RKO (cell line): Measurements from ENCODE around the gene NR1H4.
"Not testable (repeated sequence)": the region's sequence is repeated elsewhere in the genome, so short reads cannot be mapped to it uniquely, and the experiment has no call there.

Experiments used
- DNase-seq: peaks from one replicate; pipeline ENCODE4 v3.0.0-alpha.2; 2016; ENCODE audit warnings: low spot score

Gene NR1H4

DNA sequence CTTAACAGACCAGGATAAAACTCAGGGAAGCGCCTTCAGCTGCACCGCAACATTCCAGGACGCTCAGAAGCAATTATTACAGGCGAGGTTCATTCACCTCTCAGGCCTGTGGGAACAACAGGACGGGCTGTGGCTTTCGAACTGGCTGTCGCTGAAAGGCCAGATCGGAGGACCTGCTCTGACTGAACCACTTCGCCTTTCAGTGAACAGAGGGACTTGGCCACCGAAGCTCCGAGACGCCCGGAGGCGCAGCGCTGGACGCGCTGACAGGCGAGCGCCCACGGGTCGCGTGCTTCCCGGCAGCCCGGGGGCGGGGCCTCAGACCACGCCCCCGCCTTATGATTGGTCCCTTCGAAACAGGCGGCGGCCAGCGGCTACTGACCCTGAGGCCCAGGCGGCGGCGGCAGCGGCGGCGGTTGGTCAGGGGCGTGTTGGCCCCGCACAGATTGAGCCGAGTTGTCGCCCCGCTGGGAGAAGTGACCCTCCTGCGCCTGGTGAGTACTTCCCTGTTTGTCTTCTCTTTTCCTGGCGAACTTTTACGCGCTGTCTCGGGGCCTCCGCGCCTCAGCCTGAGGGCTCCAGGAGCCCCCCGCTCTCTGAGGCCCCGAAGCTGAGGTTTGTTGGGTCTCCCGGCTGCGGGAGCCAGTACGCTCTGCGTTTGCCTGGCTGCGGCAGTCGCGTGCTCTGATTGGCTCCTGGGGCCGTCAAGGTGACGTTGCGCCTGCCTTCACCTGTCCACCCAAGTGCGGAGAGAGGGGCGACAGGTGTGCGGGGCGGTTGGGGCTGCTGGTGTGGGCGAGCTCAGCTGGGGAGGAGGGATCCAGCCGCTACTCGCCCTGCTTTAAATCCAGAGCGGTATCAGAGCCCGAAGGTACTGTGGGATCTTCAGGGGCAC is 99.9 kb downstream of the NR1H4 start, which contains the start of gene GAS2L3:
Gene GAS2L3, plus strand, starts transcription at position 393 of the 895 bp plus-strand sequence. CDS start 21,221 bp downstream, outside the sequence.
- peak; percentile 92 for DNase-seq

DNA sequence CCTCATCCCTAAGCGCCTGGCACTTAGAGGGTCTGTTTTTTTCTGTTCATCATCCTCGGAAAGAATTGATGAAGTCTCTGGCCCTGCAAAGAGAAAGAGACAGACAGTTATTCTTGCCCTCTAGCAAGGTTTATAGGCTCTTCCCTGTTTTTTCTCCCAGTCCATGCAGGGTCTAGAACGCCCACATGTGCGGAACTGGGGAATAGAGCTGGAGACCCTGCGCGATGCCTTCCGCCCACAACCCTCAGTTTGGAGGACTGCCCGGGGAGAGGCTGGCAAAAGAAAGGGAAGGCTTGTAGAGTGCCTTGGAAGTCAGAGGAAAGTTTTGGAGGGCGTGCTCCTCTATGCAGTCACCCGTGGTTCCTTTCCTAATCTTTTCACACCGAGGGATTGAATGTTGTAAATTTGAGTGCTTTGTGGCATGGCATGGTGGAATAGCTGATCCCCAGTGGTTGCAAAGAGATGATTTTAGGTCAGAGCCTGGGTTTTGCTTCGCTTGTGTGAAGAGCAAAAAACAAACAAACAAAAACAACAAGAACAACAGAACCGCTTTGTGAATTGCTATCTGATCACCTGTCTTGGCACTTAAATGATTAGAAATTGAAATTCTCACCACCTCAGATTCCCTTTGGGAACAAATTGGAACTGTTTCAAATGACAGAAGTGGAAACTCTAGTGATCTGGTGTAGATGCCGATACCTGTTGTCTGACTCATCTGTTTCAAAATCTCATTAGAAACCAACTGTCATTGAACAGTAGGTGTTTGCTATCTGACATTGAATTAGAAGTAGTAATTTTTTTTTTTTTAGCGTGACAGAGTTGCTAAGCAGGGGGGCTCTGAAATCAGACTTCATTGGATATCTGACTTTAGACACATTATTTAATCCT is 100.8 kb downstream of the NR1H4 start:
- peak; percentile 70 for DNase-seq

DNA sequence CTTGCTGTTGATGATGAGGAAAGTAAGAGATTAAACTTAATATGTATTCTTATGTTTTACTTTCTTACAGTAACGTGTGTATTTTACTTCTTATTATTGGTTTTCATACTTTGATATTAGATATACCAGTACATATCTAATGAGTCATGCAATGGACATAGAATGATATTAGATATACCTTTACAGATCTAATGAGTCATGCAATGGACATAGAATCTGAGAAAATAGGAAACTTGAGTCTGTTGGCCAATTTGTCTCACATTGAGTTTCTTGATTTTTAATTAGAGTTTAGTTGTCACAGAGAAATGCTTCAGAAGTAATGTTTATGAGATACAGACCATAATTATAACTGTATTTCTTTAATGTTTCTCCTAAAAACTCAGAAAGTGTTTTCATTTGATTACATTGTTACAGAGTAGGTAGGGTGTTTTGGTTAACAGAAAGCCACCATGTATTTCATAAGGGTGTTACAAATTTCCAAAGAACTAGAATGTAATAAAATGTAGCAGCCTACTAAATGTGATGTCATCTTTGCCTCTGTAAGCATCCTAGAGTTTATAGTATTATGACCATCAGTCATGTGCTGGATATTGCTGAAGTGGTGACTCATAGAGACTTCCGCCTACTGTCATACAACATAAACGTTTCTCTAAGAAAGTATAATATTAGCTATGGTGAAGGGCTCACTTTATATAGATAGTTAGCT is 102.8 kb downstream of the NR1H4 start:
- peak; percentile 98 for DNase-seq

DNA sequence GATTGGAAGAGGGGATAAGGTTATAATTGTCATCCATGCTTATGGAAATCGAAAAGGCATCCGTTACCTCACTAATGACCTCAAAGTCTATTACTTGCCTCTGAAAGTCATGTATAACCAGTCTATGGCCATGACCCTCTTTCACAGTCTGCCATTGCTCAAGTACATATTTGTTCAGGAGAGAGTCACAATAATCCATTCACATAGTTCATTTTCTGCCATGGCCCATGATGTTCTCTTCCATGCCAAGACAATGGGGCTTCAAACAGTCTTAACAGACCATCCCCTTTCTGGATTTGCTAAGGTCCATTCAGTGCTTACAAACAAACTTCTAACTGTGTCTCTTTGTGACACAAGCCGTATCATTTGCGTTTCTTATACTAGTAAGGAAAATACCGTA is 105.3 kb downstream of the NR1H4 start:
- no peak for DNase-seq

DNA sequence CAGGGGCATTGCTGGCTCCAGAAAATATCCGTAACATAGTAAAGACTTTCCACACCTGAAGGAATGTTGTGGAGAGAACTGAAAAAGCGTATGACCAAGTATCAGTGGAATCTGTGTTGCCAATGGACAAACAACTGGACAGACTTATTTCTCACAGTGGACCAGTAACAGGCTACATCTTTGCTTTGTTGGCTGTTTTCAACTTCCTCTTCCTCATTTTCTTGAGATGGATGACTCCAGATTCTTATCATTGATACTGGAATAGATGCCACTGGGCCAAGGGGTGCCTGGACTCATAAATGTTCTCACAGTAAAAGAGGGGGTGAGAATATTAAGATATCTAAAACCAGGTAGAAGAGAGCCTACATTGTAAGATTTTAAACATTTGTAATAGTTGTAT is 106.2 kb downstream of the NR1H4 start:
- no peak for DNase-seq

DNA sequence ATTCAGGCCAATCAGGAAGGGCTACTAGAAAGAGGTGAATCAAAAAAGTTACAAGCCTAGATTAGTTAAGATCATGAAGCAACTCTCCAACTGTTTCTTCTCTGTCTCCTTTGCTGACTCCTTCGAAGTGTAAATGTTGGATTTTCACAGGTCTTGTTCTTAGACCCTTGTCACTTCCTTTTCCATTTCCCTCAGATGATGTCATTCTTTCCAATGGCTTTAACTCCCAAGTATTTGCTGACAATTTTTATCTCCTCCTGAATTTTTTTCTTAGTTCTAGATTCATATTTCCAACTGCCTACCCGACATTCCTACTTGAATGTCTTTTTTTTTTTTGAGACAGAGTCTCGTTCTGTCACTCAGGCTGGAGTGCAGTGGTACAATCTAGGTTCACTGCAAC is 110.6 kb downstream of the NR1H4 start:
- DNase-seq, result no peak

DNA sequence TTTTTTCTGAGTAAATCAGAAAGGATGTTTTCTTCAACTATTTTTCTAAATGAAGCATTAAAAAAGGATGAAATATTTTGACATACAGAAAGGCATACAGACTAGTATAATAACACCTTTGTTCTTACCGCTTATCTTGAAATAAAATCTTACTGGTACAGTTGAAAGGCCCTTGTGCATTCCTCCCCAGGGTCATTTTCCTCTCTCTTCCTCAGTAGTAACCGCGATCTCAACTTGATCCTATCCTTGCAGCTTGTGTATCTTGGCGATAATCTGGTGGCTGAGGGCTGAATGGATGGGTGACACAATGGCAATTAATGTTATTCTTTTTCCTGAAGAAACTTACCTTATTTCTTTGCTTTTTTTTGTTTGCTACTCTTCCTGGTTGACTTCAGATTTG is 118.3 kb downstream of the NR1H4 start:
- DNase-seq, result no peak

DNA sequence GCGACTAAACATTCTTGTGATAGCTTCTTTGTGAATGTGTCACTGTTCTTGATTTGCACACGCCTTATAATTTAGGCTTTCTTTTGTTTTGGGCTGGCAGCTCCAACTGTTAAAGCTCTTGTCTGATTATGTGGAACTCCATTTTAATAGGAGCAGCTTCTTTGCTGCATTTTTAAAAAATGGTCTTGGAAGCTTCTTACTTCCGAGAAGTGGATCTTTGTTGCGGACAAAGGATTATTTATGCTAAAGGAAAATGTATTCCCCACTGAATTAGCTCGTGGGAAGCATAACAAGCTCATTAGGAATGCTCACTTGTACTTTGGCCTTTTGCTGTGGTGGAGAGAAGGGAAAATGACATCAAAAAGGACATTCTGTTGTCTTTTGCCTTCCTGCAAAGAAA is 119.8 kb downstream of the NR1H4 start:
- DNase-seq, result no peak

DNA sequence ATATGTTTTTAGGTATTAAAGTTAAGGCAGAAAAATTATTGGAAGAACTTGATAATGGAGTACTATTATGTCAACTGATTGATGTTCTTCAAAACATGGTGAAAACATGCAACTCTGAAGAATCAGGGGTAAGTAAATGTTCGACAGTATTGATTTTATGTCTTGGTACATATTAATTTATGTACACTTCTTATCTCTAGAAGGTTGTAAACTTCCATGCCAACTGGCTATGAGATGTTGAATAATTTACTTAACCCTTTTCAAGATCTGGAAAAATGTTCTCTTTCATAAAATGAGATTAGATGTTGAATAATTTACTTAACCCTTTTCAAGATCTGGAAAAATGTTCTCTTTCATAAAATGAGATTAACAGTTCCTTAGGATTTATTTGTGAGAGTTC is 128.0 kb downstream of the NR1H4 start:
- DNase-seq, result no peak

DNA sequence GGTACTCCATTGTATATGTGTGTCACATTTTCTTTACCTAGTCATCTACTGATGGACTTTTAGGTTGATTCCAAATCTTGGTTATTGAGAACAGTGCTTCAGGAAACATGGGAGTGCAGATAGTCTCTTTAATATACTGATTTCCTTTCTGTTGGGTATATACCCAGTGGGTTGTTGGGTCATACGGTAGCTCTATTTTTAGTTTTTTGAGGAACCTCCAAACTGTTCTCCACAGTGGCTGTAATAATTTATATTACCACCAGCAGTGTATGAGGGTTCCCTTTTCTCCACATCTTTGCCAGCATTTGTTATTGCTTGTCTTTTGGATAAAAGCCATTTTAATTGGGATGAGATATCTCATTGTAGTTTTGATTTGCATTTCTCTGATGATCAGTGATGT is 129.3 kb downstream of the NR1H4 start:
- DNase-seq, result not testable (repeated sequence)

DNA sequence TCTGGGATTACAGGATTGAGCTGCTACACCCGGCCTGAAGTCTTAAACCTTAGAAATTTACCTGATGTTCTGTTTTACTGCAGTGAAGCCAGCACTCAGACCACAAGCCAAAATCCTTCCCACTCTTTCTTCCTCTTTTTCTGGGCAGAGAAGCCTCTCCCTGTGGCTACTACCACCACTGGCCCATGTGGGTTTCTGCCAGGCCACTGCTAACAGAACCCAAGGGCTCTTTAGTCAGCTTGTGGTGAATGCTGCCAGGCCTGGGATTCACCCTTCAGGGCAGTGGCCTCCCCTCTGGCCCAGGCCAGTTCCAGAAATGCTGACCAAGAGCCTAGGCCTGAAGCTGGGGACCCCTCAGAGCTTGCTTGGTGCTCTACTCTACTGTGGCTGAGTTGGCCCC is 135.1 kb downstream of the NR1H4 start:
- DNase-seq, result no peak

DNA sequence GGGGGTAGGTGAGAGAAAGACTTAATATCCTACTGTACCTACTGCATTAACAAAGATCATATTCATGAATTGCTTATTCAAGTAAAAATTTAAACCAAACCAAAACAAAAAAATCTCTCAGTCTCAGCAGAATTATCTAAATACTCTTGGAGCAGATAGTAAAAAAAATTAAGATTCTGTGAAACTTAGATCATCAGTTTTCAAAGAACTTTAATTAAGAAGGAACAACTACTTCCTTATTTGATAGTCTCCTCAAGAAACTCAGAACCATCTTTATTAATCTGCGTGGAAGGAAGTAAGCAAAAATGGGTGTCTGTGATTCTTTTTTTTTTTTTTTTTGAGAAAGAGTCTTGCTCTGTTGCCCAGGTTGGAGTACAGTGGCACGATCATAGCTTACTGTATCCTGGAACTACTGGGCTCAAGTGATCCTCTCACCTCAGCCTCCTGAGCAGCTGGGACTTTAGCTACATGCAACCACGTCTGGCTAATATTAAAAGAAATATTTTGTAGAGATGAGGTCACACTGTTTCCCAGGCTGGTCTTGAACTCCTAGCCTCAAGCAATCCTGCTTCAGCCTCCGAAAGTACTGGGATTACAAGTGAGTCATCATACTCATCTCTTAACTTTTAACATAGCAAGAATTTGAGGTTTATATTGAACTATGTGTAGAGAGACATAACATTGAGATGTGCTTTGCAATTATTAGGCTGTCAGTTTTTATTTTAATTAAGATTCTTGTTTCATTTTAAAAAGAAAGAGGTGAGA is 137.2 kb downstream of the NR1H4 start:
- no peak for DNase-seq

DNA sequence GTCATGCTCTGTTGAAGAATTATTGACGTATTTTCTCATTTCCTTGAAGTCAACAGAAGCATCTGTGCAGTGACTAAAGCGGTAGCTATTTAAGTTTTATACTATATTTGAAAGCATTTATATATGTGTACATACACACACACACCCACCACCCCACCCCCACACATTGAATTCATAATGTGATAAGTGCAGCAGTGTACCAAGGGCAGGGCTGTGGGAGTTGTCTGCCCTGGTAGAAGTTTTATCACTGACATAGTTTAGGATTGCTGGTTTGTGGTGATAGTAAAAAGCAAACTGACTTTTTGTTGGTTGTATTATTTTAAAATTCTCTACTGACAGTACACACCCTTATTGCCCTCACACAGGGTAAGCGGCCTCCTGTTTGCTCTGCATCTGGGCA is 138.9 kb downstream of the NR1H4 start:
- no peak for DNase-seq
